ENCODE data around the gene SLC39A1.

Gene SLC39A1

DNA sequence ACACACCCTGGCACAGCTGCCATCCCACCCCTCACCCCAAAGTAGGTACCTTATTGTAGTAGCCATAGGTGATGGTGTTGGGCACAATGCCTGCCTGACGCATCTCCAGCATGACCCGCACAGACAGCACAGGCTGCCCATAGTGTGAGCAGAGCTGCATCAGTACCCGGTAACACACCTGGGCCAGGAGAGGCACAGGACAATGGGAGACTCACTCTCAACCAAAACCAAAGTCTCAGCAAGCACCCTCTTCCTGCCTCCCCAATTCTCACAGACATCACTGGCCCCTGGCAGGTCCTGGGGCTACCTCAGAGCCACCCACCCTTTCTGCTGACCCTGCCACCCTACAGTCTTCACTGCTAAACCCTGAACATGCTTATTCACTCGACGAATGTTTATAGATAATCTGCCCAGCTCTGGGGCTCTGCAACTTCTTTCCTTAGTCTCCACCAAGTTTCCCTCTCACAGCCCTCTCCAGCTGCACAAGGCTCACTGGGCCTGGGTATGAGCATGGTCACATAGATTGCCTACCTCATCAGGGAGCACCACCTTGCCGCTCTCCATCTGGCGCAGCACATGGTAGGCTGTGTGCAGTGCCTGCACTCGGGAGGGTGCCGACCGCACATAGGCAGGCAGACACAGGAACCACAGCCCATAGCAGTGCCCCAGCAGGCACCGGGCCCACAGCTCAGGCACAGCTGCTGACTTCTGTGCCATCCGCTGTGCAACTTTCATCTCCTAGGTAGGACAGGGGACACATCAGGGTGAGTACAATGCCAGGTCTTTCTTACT lies 27.1 kb downstream of the SLC39A1 start:
- TF ChIP-seq, protein P1, sequence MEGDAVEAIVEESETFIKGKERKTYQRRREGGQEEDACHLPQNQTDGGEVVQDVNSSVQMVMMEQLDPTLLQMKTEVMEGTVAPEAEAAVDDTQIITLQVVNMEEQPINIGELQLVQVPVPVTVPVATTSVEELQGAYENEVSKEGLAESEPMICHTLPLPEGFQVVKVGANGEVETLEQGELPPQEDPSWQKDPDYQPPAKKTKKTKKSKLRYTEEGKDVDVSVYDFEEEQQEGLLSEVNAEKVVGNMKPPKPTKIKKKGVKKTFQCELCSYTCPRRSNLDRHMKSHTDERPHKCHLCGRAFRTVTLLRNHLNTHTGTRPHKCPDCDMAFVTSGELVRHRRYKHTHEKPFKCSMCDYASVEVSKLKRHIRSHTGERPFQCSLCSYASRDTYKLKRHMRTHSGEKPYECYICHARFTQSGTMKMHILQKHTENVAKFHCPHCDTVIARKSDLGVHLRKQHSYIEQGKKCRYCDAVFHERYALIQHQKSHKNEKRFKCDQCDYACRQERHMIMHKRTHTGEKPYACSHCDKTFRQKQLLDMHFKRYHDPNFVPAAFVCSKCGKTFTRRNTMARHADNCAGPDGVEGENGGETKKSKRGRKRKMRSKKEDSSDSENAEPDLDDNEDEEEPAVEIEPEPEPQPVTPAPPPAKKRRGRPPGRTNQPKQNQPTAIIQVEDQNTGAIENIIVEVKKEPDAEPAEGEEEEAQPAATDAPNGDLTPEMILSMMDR (IDR thresholded peaks at IDR 0.05; ENCODE audit: low read length, missing control alignments): no peak
- DNase-seq (ENCODE audit: low read depth): no peak
- H3K4me3 ChIP-seq (replicated peaks; ENCODE audit: low read depth, low read length): no peak overlapping the region

DNA sequence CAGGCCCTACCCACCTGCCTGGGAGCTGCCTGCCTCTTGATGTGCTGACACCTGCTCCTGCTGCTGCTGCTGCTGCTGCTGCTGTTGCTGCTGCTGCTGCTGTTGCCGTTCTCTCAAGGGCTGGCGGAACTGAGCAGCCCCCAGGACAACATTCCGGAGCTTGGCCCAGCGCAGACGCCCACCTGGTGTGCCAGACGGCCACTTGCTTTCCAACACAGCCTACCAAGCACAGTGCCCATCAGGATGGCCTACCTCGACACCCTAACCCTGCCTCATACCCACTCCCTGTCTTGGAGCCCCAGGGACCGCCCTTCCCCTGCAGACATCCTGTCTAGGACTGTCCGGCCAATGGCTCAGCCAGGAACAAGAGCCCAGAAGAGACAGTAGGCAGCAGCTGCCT lies 28.6 kb downstream of the SLC39A1 start:
- DNase-seq (ENCODE audit: low read depth): no peak
- H3K4me3 ChIP-seq (replicated peaks; ENCODE audit: low read depth, low read length): no peak overlapping the region
- TF ChIP-seq, protein P1 (IDR thresholded peaks at IDR 0.05; ENCODE audit: low read length, missing control alignments): no peak

DNA sequence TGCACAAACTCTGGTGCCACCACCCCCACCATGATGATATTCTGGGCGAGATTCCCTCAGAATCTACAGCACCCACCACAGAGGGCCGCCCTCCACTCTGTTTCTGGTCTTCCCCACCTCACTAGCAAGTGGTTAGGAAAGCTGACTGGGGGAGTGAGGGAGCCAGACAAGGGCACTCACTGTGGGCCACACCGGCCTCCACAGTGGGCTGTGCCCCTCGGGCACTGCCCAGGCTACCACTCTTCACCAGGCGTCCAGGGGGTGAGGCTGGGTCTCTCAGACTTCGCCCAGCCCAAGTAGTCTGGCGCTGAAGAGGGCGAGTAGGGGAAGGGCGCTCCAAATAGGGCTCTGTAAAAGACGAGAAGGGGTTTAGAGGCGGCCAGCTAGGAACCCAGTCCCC lies 29.4 kb downstream of the SLC39A1 start:
- no peak for DNase-seq (ENCODE audit: low read depth)
- TF ChIP-seq, protein P1 (IDR thresholded peaks at IDR 0.05; ENCODE audit: low read length, missing control alignments): no peak
- no peak overlapping the region for H3K4me3 ChIP-seq (replicated peaks; ENCODE audit: low read depth, low read length)

DNA sequence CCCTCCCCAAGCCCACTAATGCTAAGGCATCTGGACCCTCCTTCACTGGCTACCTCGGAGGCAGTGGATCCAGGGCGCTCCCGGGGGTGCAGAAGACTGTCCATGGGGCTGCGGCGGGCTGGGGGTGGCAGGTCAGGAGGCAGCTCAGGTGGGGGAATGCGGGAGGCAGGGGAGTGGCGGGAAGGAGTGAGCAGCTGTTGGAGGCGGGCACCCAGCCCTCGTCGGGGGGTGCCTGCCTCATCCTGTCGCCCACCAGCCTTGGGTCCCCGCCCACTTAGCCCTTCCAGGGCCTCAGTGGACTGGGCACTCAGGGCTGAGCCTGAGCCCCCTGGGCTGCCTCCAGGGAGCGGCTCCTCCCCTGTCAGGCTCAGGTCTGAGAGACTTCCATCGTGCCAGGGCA lies 29.9 kb downstream of the SLC39A1 start:
- DNase-seq (ENCODE audit: low read depth): no peak
- no peak overlapping the region for H3K4me3 ChIP-seq (replicated peaks; ENCODE audit: low read depth, low read length)
- TF ChIP-seq, protein P1 (IDR thresholded peaks at IDR 0.05; ENCODE audit: low read length, missing control alignments): no peak

DNA sequence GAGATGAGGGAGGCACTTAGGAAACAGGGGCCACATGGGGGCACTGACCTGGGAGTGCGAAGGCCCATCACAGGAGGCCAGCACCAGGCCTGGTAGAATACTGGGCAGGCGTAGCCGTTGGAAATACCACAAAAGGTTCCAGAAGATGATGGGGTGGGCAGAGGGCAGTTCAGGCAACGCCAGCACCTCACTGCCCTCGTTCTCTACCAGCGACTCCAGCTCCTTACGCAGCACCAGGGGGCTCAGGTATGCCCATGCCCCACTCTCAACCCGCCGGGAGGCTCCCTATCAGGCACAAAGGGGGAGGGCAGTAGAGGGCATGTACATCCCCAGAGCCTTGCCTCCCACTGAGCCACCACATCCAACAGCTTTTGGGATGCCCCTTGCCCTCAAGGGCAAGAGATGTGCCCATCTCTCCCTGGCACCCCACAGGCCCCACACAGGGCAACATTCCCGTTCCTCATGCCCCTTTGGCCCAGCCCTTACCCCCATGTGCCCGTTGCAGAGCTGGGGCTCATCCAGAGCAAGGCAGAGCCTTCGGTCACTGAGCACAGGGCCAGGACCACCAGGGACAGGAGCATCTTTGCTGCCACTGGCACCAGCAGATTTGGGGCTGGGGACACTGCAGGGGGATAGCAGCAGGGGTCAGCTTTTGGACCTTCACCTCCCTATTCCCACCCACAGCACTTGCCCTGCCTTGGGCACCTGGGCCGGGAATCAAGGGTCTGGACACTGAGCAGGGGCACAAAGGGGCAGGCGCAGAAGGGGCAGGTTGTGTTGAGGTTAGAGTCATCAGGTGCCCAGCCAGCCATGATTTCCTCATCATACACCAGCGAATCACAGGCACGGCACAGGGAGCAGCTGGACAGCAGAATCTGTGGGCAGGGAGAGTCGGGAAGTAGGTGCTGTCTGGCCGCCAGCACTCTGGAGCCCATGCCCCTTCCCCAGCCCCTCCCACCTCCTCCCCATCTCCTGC lies 30.9 kb downstream of the SLC39A1 start:
- no peak for DNase-seq (ENCODE audit: low read depth)
- TF ChIP-seq, protein P1 (IDR thresholded peaks at IDR 0.05; ENCODE audit: low read length, missing control alignments): no peak
- H3K4me3 ChIP-seq (replicated peaks; ENCODE audit: low read depth, low read length): no peak overlapping the region

DNA sequence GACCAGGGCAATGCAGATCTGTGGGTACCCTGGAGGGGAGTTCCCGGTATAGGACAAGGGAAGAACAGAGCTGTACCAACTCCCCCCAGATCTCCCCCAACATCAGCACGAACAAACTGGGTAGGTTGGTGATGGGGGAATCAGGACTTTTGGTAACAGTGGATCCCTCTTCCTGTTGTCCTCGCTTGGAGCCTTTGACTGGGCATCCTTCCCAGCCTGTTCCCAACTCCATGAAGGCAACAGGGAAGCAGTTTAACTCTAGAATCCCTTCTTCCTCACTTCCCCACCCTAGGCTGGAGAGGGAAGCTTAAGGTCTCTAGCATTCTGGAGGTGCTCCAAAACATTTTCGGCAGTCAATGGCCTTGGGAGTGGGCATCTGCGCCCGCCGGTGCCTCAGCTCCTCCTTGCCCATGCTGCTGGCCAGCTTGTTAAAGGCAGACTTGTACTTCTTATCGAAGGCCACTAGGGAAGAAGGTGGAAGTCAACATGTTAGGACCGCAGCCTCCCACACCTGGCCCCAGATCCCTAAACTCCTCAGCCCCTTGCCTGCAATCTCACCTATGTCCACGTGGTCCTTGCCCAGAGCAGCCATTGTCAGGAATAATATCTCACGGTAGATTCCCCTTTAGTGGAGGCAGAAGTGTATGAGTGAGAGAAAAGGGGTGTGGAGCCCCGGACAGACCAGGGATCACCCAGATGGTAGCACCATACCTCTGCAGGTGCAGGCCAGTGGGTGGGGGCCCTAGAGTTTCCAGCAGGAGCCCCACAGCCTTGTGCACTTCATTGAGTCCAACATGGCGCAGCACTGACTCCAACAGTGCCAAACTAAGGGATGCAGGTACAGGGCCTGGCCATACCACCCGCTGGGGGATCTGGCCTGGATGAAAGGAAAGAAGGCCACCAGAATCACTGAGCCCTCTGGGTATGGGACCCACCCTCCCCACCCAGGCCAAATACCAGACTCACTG lies 33.1 kb downstream of the SLC39A1 start:
- no peak for DNase-seq (ENCODE audit: low read depth)
- TF ChIP-seq, protein P1 (IDR thresholded peaks at IDR 0.05; ENCODE audit: low read length, missing control alignments): no peak

More for the DNA sequence above, 33.1 kb downstream of the SLC39A1 start:
- no peak overlapping the region for H3K4me3 ChIP-seq (replicated peaks; ENCODE audit: low read depth, low read length)

Measured in fibroblast of pulmonary artery (primary cell).